GM23338 (cell line): Measurements from ENCODE around the gene KLHL18.

Source experiments
- CREB1 ChIP-seq: fragments of 250-450 bp; sonication (Bioruptor Pico); IDR thresholded peaks from 2 replicates; pipeline ENCODE4 v1.5.0; 2020; ENCODE audit warnings: low read depth, mild to moderate bottlenecking, moderate library complexity
- EZH2 ChIP-seq: fragments of 200-600 bp; sonication (generic); IDR thresholded peaks from one replicate; pipeline ENCODE4 v1.8.0; 2017; ENCODE audit warnings: antibody characterized with exemption, mild to moderate bottlenecking, low read depth; ENCODE audit not compliant: unreplicated experiment
- EZH2phosphoT487 ChIP-seq: fragments of 200-600 bp; sonication (generic); IDR thresholded peaks from one replicate; pipeline ENCODE4 v1.8.1; 2018; ENCODE audit warnings: antibody characterized with exemption; ENCODE audit not compliant: unreplicated experiment
- JUNB ChIP-seq: IDR thresholded peaks from one replicate; pipeline ENCODE4 v1.6.1; 2016; ENCODE audit warnings: antibody characterized with exemption; ENCODE audit not compliant: unreplicated experiment
- NANOG ChIP-seq: IDR thresholded peaks from 2 replicates; pipeline ENCODE4 v1.6.1; 2016; ENCODE audit warnings: antibody characterized with exemption, borderline replicate concordance
- POLR2AphosphoS5 ChIP-seq: IDR thresholded peaks from 2 replicates; pipeline ENCODE4 v1.6.1; 2016; ENCODE audit warnings: antibody characterized with exemption, low read depth
- TF ChIP-seq, protein P1 (sequence below), 2 experiments: fragments of 200-600 bp in 1 of 2; sonication (generic) in 1 of 2; conservative IDR thresholded peaks; 2 replicates each; pipeline versions ENCODE4 v1.5.1 to v1.6.1; 2016 to 2017; ENCODE audit warnings: antibody characterized with exemption in 2 of 2, low read depth in 2 of 2, mild to moderate bottlenecking in 2 of 2, moderate library complexity in 1 of 2
- TF ChIP-seq, protein P2 (sequence below): IDR thresholded peaks from one replicate; pipeline ENCODE4 v1.6.1; 2018; ENCODE audit warnings: antibody characterized with exemption; ENCODE audit not compliant: unreplicated experiment
- TF ChIP-seq, protein P3 (sequence below): IDR thresholded peaks from 2 replicates; pipeline ENCODE4 v1.6.1; 2016; ENCODE audit warnings: antibody characterized with exemption

DNA sequence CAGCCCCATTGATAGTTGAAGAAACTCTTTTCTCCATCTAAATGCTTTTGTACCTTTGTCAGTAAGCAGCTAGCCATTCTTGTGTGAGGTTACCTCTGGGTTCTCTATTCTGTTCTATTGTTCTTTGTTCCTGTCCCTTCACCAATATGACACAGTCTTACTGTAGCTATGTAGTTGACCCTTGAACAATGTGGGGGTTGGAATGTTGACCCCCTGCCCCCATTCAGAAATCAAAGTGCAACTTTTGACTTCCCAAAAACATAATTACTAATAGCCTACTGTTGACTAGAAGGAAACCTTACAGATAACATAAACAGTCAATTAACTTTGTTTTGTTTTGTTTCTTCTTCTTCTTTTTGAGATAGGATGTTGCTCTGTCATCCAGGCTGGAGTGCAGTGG, 18.7 kb downstream of the KLHL18 start:
- TF ChIP-seq EZH2 (no peak), POLR2AphosphoS5 (no peak), JUNB (no peak), CREB1 (CRISPR knock-in tag) (no peak), NANOG (no peak), EZH2phosphoT487 (no peak)
- TF ChIP-seq, protein P1, sequence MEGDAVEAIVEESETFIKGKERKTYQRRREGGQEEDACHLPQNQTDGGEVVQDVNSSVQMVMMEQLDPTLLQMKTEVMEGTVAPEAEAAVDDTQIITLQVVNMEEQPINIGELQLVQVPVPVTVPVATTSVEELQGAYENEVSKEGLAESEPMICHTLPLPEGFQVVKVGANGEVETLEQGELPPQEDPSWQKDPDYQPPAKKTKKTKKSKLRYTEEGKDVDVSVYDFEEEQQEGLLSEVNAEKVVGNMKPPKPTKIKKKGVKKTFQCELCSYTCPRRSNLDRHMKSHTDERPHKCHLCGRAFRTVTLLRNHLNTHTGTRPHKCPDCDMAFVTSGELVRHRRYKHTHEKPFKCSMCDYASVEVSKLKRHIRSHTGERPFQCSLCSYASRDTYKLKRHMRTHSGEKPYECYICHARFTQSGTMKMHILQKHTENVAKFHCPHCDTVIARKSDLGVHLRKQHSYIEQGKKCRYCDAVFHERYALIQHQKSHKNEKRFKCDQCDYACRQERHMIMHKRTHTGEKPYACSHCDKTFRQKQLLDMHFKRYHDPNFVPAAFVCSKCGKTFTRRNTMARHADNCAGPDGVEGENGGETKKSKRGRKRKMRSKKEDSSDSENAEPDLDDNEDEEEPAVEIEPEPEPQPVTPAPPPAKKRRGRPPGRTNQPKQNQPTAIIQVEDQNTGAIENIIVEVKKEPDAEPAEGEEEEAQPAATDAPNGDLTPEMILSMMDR (conservative IDR thresholded peaks at IDR 0.05; ENCODE audit: low read depth in 2 of 2) = no peak
- TF ChIP-seq, protein P2, sequence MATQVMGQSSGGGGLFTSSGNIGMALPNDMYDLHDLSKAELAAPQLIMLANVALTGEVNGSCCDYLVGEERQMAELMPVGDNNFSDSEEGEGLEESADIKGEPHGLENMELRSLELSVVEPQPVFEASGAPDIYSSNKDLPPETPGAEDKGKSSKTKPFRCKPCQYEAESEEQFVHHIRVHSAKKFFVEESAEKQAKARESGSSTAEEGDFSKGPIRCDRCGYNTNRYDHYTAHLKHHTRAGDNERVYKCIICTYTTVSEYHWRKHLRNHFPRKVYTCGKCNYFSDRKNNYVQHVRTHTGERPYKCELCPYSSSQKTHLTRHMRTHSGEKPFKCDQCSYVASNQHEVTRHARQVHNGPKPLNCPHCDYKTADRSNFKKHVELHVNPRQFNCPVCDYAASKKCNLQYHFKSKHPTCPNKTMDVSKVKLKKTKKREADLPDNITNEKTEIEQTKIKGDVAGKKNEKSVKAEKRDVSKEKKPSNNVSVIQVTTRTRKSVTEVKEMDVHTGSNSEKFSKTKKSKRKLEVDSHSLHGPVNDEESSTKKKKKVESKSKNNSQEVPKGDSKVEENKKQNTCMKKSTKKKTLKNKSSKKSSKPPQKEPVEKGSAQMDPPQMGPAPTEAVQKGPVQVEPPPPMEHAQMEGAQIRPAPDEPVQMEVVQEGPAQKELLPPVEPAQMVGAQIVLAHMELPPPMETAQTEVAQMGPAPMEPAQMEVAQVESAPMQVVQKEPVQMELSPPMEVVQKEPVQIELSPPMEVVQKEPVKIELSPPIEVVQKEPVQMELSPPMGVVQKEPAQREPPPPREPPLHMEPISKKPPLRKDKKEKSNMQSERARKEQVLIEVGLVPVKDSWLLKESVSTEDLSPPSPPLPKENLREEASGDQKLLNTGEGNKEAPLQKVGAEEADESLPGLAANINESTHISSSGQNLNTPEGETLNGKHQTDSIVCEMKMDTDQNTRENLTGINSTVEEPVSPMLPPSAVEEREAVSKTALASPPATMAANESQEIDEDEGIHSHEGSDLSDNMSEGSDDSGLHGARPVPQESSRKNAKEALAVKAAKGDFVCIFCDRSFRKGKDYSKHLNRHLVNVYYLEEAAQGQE = no peak
- TF ChIP-seq, protein P3, sequence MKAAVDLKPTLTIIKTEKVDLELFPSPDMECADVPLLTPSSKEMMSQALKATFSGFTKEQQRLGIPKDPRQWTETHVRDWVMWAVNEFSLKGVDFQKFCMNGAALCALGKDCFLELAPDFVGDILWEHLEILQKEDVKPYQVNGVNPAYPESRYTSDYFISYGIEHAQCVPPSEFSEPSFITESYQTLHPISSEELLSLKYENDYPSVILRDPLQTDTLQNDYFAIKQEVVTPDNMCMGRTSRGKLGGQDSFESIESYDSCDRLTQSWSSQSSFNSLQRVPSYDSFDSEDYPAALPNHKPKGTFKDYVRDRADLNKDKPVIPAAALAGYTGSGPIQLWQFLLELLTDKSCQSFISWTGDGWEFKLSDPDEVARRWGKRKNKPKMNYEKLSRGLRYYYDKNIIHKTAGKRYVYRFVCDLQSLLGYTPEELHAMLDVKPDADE = no peak
